Astrocyte (in vitro differentiated cells and primary cell): ENCODE measurements around the gene SPTLC1. TPM values are rescaled to one million over a fixed set of nuclear protein-coding genes. Genes with fewer than 3 reads are reported as not detected.
"Not testable (repeated sequence)": the region's sequence is repeated elsewhere in the genome, so short reads cannot be mapped to it uniquely, and the experiment has no call there.

Source experiments
- DNase-seq: peaks from one replicate; pipeline ENCODE4 v3.0.0-alpha.2; 2010; ENCODE audit warnings: low read depth
- FAIRE-seq: peaks from 2 replicates; lab custom pipeline; 2011; peaks lifted over from hg19 to GRCh38; lab: Jason Lieb, UNC
- H2AFZ ChIP-seq: 2 replicates; pipeline ENCODE4 v1.6.0; 2012; ENCODE audit warnings: low read depth, low read length, inconsistent platforms
- H3K27ac ChIP-seq: 2 replicates; pipeline ENCODE4 v1.5.1; 2011; ENCODE audit warnings: low read depth, low read length, inconsistent platforms
- H3K27me3 ChIP-seq: 2 replicates; pipeline ENCODE4 v1.6.0; 2011; ENCODE audit warnings: low read length, inconsistent platforms; ENCODE audit not compliant: insufficient read depth
- H3K36me3 ChIP-seq: 2 replicates; pipeline ENCODE4 v1.5.1; 2011; ENCODE audit warnings: low read length, inconsistent platforms; ENCODE audit not compliant: insufficient read depth
- H3K4me1 ChIP-seq: 2 replicates; pipeline ENCODE4 v1.5.1; 2011; ENCODE audit warnings: low read length, inconsistent platforms; ENCODE audit not compliant: insufficient read depth
- H3K4me2 ChIP-seq: 2 replicates; pipeline ENCODE4 v1.6.0; 2012; ENCODE audit warnings: low read length, inconsistent platforms
- H3K4me3 ChIP-seq: 2 replicates; pipeline ENCODE4 v1.5.1; 2011; ENCODE audit warnings: low read depth, mild to moderate bottlenecking, low read length, inconsistent platforms; ENCODE audit not compliant: insufficient read depth
- H3K79me2 ChIP-seq: 2 replicates; pipeline ENCODE4 v1.6.0; 2012; ENCODE audit warnings: mild to moderate bottlenecking, low read length, inconsistent platforms; ENCODE audit not compliant: insufficient read depth
- H3K9ac ChIP-seq: 2 replicates; pipeline ENCODE4 v1.6.0; 2012; ENCODE audit warnings: mild to moderate bottlenecking, low read length, inconsistent platforms
- H3K9me3 ChIP-seq: 2 replicates; pipeline ENCODE4 v1.5.1; 2012; ENCODE audit warnings: low read depth, mild to moderate bottlenecking, low read length, inconsistent platforms; ENCODE audit not compliant: insufficient read depth
- H4K20me1 ChIP-seq: 2 replicates; pipeline ENCODE4 v1.6.0; 2012; ENCODE audit warnings: low read length, inconsistent platforms; ENCODE audit not compliant: insufficient read depth
- H3K27ac Mint-ChIP-seq: one replicate; pipeline ENCODE4 v1.8.0; 2021; ENCODE audit warnings: mild to moderate bottlenecking, mixed read lengths; ENCODE audit not compliant: unreplicated experiment
- H3K27me3 Mint-ChIP-seq: one replicate; pipeline ENCODE4 v1.8.0; 2021; ENCODE audit warnings: low read depth, mixed read lengths; ENCODE audit not compliant: unreplicated experiment
- H3K36me3 Mint-ChIP-seq: one replicate; pipeline ENCODE4 v1.8.0; 2021; ENCODE audit warnings: low read depth, mixed read lengths; ENCODE audit not compliant: unreplicated experiment
- H3K4me1 Mint-ChIP-seq: one replicate; pipeline ENCODE4 v1.8.0; 2021; ENCODE audit warnings: low read depth, mixed read lengths; ENCODE audit not compliant: unreplicated experiment
- H3K4me3 Mint-ChIP-seq: one replicate; pipeline ENCODE4 v1.8.0; 2021; ENCODE audit warnings: mild to moderate bottlenecking, moderate library complexity, mixed read lengths; ENCODE audit not compliant: unreplicated experiment
- H3K9me3 Mint-ChIP-seq: one replicate; pipeline ENCODE4 v1.8.0; 2021; ENCODE audit warnings: mild to moderate bottlenecking, mixed read lengths; ENCODE audit not compliant: unreplicated experiment
- CTCF ChIP-seq: IDR thresholded peaks from 2 replicates; pipeline ENCODE4 v1.5.1; 2011; ENCODE audit warnings: low read depth, mild to moderate bottlenecking, inconsistent platforms, low read length, moderate library complexity; ENCODE audit not compliant: insufficient read depth
- EZH2 ChIP-seq: IDR thresholded peaks from 2 replicates; pipeline ENCODE4 v1.6.1; 2012; ENCODE audit warnings: mild to moderate bottlenecking, low read length, inconsistent platforms; ENCODE audit not compliant: insufficient read depth
- total RNA-seq: library from RNA; stranded (reverse); gene quantifications from 2 replicates; pipeline ENCODE4 v1.2.1, GENCODE V29; 2021

SPTLC1 gene
- total RNA-seq, 1 donor from 2014 or later, result 75.9 TPM

- H3K9me3 Mint-ChIP-seq, result peaks cover 18% of the 10 kb centered on the region
- Histone ChIP-seq H3K9me3 (no peaks in the 10 kb centered on the region), H2AFZ (no peak overlapping the region), H3K36me3 (no peaks in the 10 kb centered on the region), H3K27ac (no peak overlapping the region), H4K20me1 (no peaks in the 10 kb centered on the region), H3K4me2 (no peak overlapping the region), H3K27me3 (no peaks in the 10 kb centered on the region), H3K9ac (no peak overlapping the region), H3K4me1 (peaks cover 3% of the 10 kb centered on the region), H3K79me2 (no peaks in the 10 kb centered on the region), H3K4me3 (no peak overlapping the region)
- H3K27me3 Mint-ChIP-seq, result no peaks in the 10 kb centered on the region
- TF ChIP-seq EZH2 (no peak), CTCF (no peak)
- H3K27ac Mint-ChIP-seq, result no peak overlapping the region
- DNase-seq, result no peak
- FAIRE-seq, result no peak
- no peaks in the 10 kb centered on the region for H3K4me1 Mint-ChIP-seq
- H3K36me3 Mint-ChIP-seq, result peaks cover 4% of the 10 kb centered on the region
- H3K4me3 Mint-ChIP-seq, result no peak overlapping the region
Measured at GRCh38 chr9:92159058-92159457, 43.8 kb upstream of the SPTLC1 start.

- H3K36me3 ChIP-seq, result no peaks in the 10 kb centered on the region
- no peak overlapping the region for H3K9ac ChIP-seq
- H3K79me2 ChIP-seq, result no peaks in the 10 kb centered on the region
- Mint-ChIP-seq H3K36me3 (peaks cover 4% of the 10 kb centered on the region), H3K9me3 (peaks cover 18% of the 10 kb centered on the region), H3K27me3 (no peaks in the 10 kb centered on the region), H3K4me1 (peaks cover 2% of the 10 kb centered on the region), H3K27ac (no peak overlapping the region), H3K4me3 (no peak overlapping the region)
- no peak overlapping the region for H3K27ac ChIP-seq
- no peaks in the 10 kb centered on the region for H4K20me1 ChIP-seq
- H3K9me3 ChIP-seq, result no peaks in the 10 kb centered on the region
- no peak for TF ChIP-seq CTCF
- no peak for TF ChIP-seq EZH2
- no peak overlapping the region for H3K4me2 ChIP-seq
- no peak for DNase-seq
- no peaks in the 10 kb centered on the region for H3K27me3 ChIP-seq
- H3K4me1 ChIP-seq, result peaks cover 10% of the 10 kb centered on the region
- FAIRE-seq, result no peak
- H2AFZ ChIP-seq, result no peak overlapping the region
- H3K4me3 ChIP-seq, result no peak overlapping the region
Measured at GRCh38 chr9:92158097-92158601, 42.9 kb upstream of the SPTLC1 start.

GRCh38 chr9:92155736-92156135 is 40.5 kb upstream of the SPTLC1 start:
- H3K27ac Mint-ChIP-seq, H4K20me1 ChIP-seq, H3K27ac ChIP-seq, H3K79me2 ChIP-seq, DNase-seq, H2AFZ ChIP-seq, H3K4me3 ChIP-seq, H3K36me3 ChIP-seq, FAIRE-seq, H3K27me3 ChIP-seq, H3K4me2 ChIP-seq, H3K9ac ChIP-seq, H3K9me3 ChIP-seq, H3K36me3 Mint-ChIP-seq, H3K27me3 Mint-ChIP-seq, H3K4me3 Mint-ChIP-seq: not testable (repeated sequence)
- Mint-ChIP-seq H3K4me1 (peaks cover 12% of the 10 kb centered on the region), H3K9me3 (peaks cover 13% of the 10 kb centered on the region)
- peaks cover 25% of the 10 kb centered on the region for H3K4me1 ChIP-seq
